K562 (cell line): ENCODE results near the gene MGST3.

ENCODE experiments used
- CTCF ChIP-seq, 3 experiments: IDR thresholded peaks in 2 of 3; conservative IDR thresholded peaks in 1 of 3; 2 replicates each; pipeline ENCODE4 v1.5.1; 2011 to 2012; ENCODE audit warnings: low read length in 3 of 3, mild to moderate bottlenecking in 3 of 3, control low read depth in 2 of 3, improper control_type of control experiment in 1 of 3, inconsistent platforms in 1 of 3, low read depth in 1 of 3, mixed read lengths in 1 of 3, moderate library complexity in 1 of 3; ENCODE audit not compliant: insufficient read depth in 2 of 3
- GABPA ChIP-seq: fragments of 200-800 bp; sonication (Bioruptor generic); conservative IDR thresholded peaks from 2 replicates; pipeline ENCODE4 v1.6.1; 2016; ENCODE audit warnings: low read depth, missing genetic modification characterization, missing compliant biosample characterization
- KHSRP ChIP-seq: fragments of 450-650 bp; IDR thresholded peaks from 2 replicates; pipeline ENCODE4 v1.6.1; 2017
- MAFK ChIP-seq: IDR thresholded peaks from 2 replicates; pipeline ENCODE4 v1.6.1; 2011; ENCODE audit warnings: low read length, improper control_type of control experiment
- NR2C2 ChIP-seq, 2 experiments: fragments of 200-800 bp in 1 of 2; sonication (Bioruptor generic) in 1 of 2; sonication (generic) in 1 of 2; formaldehyde crosslinking in 1 of 2; IDR thresholded peaks; 2 replicates each; pipeline versions ENCODE4 v1.6.1 to v1.8.0; 2016 to 2022; ENCODE audit warnings: mild to moderate bottlenecking in 1 of 2, missing compliant biosample characterization in 1 of 2, missing genetic modification characterization in 1 of 2, missing genetic modification reagents in 1 of 2
- PHF20 ChIP-seq: fragments of 450-650 bp; IDR thresholded peaks from 2 replicates; pipeline ENCODE4 v1.6.1; 2018; ENCODE audit not compliant: partially characterized antibody
- POLR2AphosphoS5 ChIP-seq: IDR thresholded peaks from 2 replicates; pipeline ENCODE4 v1.6.1; 2011; ENCODE audit warnings: mild to moderate bottlenecking, low read depth, low read length, moderate library complexity; ENCODE audit not compliant: control insufficient read depth, insufficient read depth
- PREB ChIP-seq: sonication (generic); formaldehyde crosslinking; IDR thresholded peaks from 2 replicates; pipeline ENCODE4 v1.8.1; 2023; ENCODE audit warnings: mild to moderate bottlenecking, missing genetic modification reagents
- RCOR1 ChIP-seq, 2 experiments: IDR thresholded peaks; 2 replicates each; pipeline ENCODE4 v1.6.1; 2012; ENCODE audit warnings: low read depth in 2 of 2, low read length in 2 of 2, borderline replicate concordance in 1 of 2, improper control_type of control experiment in 1 of 2
- SAFB2 ChIP-seq: fragments of 200-400 bp; formaldehyde crosslinking; IDR thresholded peaks from 2 replicates; pipeline ENCODE4 v1.6.1; 2018; ENCODE audit warnings: borderline replicate concordance, low read length, low read depth, moderate library complexity; ENCODE audit not compliant: severe bottlenecking
- SP1 ChIP-seq: sonication (generic); formaldehyde crosslinking; IDR thresholded peaks from 2 replicates; pipeline ENCODE4 v1.8.1; 2022; ENCODE audit warnings: mild to moderate bottlenecking, missing genetic modification reagents

- TF ChIP-seq CTCF (IDR thresholded peaks at IDR 0.05 in 2 of 3, conservative IDR thresholded peaks at IDR 0.05 in 1 of 3; ENCODE audit: insufficient read depth in 2 of 3, low read depth in 1 of 3, low read length in 3 of 3) (no peak), PHF20 (no peak), GABPA (tag) (no peak), SAFB2 (no peak), RCOR1 (IDR thresholded peaks at IDR 0.05; ENCODE audit: borderline replicate concordance in 1 of 2, low read depth in 2 of 2, low read length in 2 of 2) (no peak), KHSRP (no peak), NR2C2 (CRISPR knock-in tag; IDR thresholded peaks at IDR 0.05) (no peak), NR2C2 (tag; IDR thresholded peaks at IDR 0.05) (no peak), SP1 (no peak), POLR2AphosphoS5 (no peak), PREB (CRISPR knock-in tag) (no peak), MAFK (no peak)
Measured at GRCh38 chr1:165703648-165704047, 72.6 kb downstream of the MGST3 start.
